SK-N-SH (cell line): ENCODE results near the gene ZNF732. TPM values are rescaled to one million over a fixed set of nuclear protein-coding genes. Genes with fewer than 3 reads are reported as not detected.

Experiments used
- CTCF ChIA-PET: fragments of 300-600, 350-600 bp; formaldehyde crosslinking; extraction: SDS; loops from one replicate; lab custom pipeline; 2021; lab: Yijun Ruan, JAX
- POLR2A ChIA-PET: fragments of 350-600 bp; sonication (Branson Sonifier 250); formaldehyde crosslinking; extraction: SDS; loops from one replicate; lab custom pipeline; 2020; ENCODE audit warnings: antibody characterized with exemption, inconsistent platforms; lab: Yijun Ruan, JAX
- DNase-seq: peaks from one replicate; pipeline ENCODE4 v3.0.0; 2012
- H2AFZ ChIP-seq: fragments of 200-600 bp; sonication (generic); 2 replicates; pipeline ENCODE4 v1.8.1; 2016; ENCODE audit warnings: antibody characterized with exemption, mild to moderate bottlenecking, low read depth
- H3F3A ChIP-seq: fragments of 200-600 bp; sonication (generic); replicated peaks from 2 replicates; pipeline ENCODE3; 2016; ENCODE audit warnings: antibody characterized with exemption, mild to moderate bottlenecking; ENCODE audit not compliant: insufficient read depth
- H3K27ac ChIP-seq, 2 experiments: fragments of 200-500 bp in 1 of 2; fragments of 200-600 bp in 1 of 2; sonication (Bioruptor generic) in 1 of 2; sonication (generic), shearing (Covaris generic) in 1 of 2; 2 replicates each; pipeline versions ENCODE4 v1.5.1 to v1.6.1; 2014 to 2016; ENCODE audit warnings: low read depth in 2 of 2, inconsistent platforms in 1 of 2, low read length in 1 of 2, mild to moderate bottlenecking in 1 of 2, mixed read lengths in 1 of 2
- H3K27me3 ChIP-seq: fragments of 200-600 bp; sonication (generic), shearing (Covaris generic); 2 replicates; pipeline ENCODE4 v1.6.1; 2016; ENCODE audit warnings: mixed run types; ENCODE audit not compliant: insufficient read depth
- H3K36me3 ChIP-seq, 2 experiments: fragments of 200-500 bp in 1 of 2; fragments of 200-600 bp in 1 of 2; sonication (Bioruptor generic) in 1 of 2; sonication (generic) in 1 of 2; replicated peaks in 1 of 2; 2 replicates each; pipeline versions ENCODE3 to v1.5.1; 2014 to 2016; ENCODE audit warnings: low read length in 1 of 2, mild to moderate bottlenecking in 1 of 2; ENCODE audit not compliant: insufficient read depth in 2 of 2, control insufficient read depth in 1 of 2
- H3K4me1 ChIP-seq, 2 experiments: fragments of 200-500 bp in 1 of 2; fragments of 200-600 bp in 1 of 2; sonication (Bioruptor generic) in 1 of 2; sonication (generic), shearing (Covaris generic) in 1 of 2; 2 replicates each; pipeline versions ENCODE4 v1.5.1 to v1.6.1; 2014 to 2016; ENCODE audit warnings: low read depth in 1 of 2, low read length in 1 of 2, mixed run types in 1 of 2; ENCODE audit not compliant: insufficient read depth in 2 of 2, control insufficient read depth in 1 of 2
- H3K4me2 ChIP-seq: fragments of 200-600 bp; sonication (generic), shearing (Covaris generic); 2 replicates; pipeline ENCODE4 v1.6.1; 2017; ENCODE audit warnings: mixed run types
- H3K4me3 ChIP-seq, 2 experiments: fragments of 200-500 bp in 1 of 2; fragments of 200-600 bp in 1 of 2; sonication (Bioruptor generic) in 1 of 2; sonication (generic), shearing (Covaris generic) in 1 of 2; 2 replicates each; pipeline versions ENCODE4 v1.5.1 to v1.8.1; 2014 to 2016; ENCODE audit warnings: low read depth in 2 of 2, inconsistent platforms in 1 of 2, low read length in 1 of 2, mild to moderate bottlenecking in 1 of 2, mixed read lengths in 1 of 2, moderate library complexity in 1 of 2
- H3K79me2 ChIP-seq: fragments of 200-600 bp; sonication (generic); 2 replicates; pipeline ENCODE4 v1.8.1; 2017; ENCODE audit warnings: mild to moderate bottlenecking; ENCODE audit not compliant: insufficient read depth
- H3K9ac ChIP-seq: fragments of 200-600 bp; sonication (generic); 2 replicates; pipeline ENCODE4 v1.6.1; 2017; ENCODE audit warnings: mixed run types
- H3K9me2 ChIP-seq: fragments of 200-600 bp; sonication (generic); 2 replicates; pipeline ENCODE4 v1.6.1; 2017; ENCODE audit warnings: mixed run types
- H3K9me3 ChIP-seq: fragments of 200-600 bp; sonication (generic); 2 replicates; pipeline ENCODE4 v1.6.1; 2017; ENCODE audit warnings: mixed run types, mild to moderate bottlenecking, moderate library complexity
- H4K20me1 ChIP-seq: fragments of 200-600 bp; sonication (generic); 2 replicates; pipeline ENCODE4 v1.6.1; 2017; ENCODE audit warnings: mild to moderate bottlenecking, mixed run types; ENCODE audit not compliant: insufficient read depth
- ELF1 ChIP-seq: IDR thresholded peaks from 2 replicates; pipeline ENCODE4 v1.4.0; 2012
- EP300 ChIP-seq, 2 experiments: IDR thresholded peaks; 2 replicates each; pipeline versions ENCODE4 v1.4.0 to v1.6.1; 2012; ENCODE audit warnings: borderline replicate concordance in 1 of 2, low read depth in 1 of 2, low read length in 1 of 2
- EZH2phosphoT487 ChIP-seq: fragments of 200-600 bp; sonication (generic); IDR thresholded peaks from 2 replicates; pipeline ENCODE4 v1.6.1; 2017; ENCODE audit warnings: low read depth, mixed run types, mild to moderate bottlenecking, antibody characterized with exemption, moderate library complexity, borderline replicate concordance
- FOSL2 ChIP-seq: IDR thresholded peaks from 2 replicates; pipeline ENCODE4 v1.4.0; 2012; ENCODE audit warnings: low read depth, mild to moderate bottlenecking, moderate library complexity, borderline replicate concordance
- FOXJ3 ChIP-seq: sonication (generic); formaldehyde crosslinking; IDR thresholded peaks from 2 replicates; pipeline ENCODE4 v1.5.1; 2020; ENCODE audit warnings: mild to moderate bottlenecking, missing genetic modification reagents
- FOXM1 ChIP-seq: IDR thresholded peaks from 2 replicates; pipeline ENCODE4 v1.4.0; 2012; ENCODE audit warnings: low read depth, mild to moderate bottlenecking
- GATA2 ChIP-seq: sonication (generic); formaldehyde crosslinking; IDR thresholded peaks from 2 replicates; pipeline ENCODE4 v1.5.0; 2020; ENCODE audit warnings: mild to moderate bottlenecking, missing genetic modification reagents
- NRF1 ChIP-seq: IDR thresholded peaks from 2 replicates; pipeline ENCODE4 v1.6.1; 2012; ENCODE audit warnings: low read depth, mild to moderate bottlenecking, low read length
- POLR2AphosphoS5 ChIP-seq: IDR thresholded peaks from 2 replicates; pipeline ENCODE4 v1.6.1; 2012; ENCODE audit warnings: low read depth, low read length
- RCOR1 ChIP-seq: fragments of 150-350 bp; IDR thresholded peaks from 2 replicates; pipeline ENCODE4 v1.6.1; 2017; ENCODE audit warnings: antibody characterized with exemption, low read length
- REST ChIP-seq: IDR thresholded peaks from 2 replicates; pipeline ENCODE4 v1.6.1; 2012; ENCODE audit warnings: mild to moderate bottlenecking, low read depth, low read length, moderate library complexity
- RXRA ChIP-seq: IDR thresholded peaks from 2 replicates; pipeline ENCODE4 v1.4.0; 2012; ENCODE audit warnings: low read depth, mild to moderate bottlenecking, borderline replicate concordance
- SMC3 ChIP-seq: IDR thresholded peaks from 2 replicates; pipeline ENCODE4 v1.6.1; 2012; ENCODE audit warnings: low read depth, low read length, improper control_type of control experiment
- TEAD4 ChIP-seq: IDR thresholded peaks from 2 replicates; pipeline ENCODE4 v1.4.0; 2012; ENCODE audit warnings: mild to moderate bottlenecking, borderline replicate concordance; ENCODE audit not compliant: insufficient read depth
- WGBS: methylation state at CpG from one replicate; pipeline ENCODE4 v1.1.6; 2017; ENCODE audit warnings: low lambda C conversion rate; 5-methylcytosine and 5-hydroxymethylcytosine counted together
- polyA plus RNA-seq, 3 experiments: library from polyadenylated mRNA; depleted of rRNA; stranded (reverse); fragments of >200 nt; gene quantifications; 2 replicates each; pipeline ENCODE4 v1.2.3, GENCODE V29; 2012
- TF ChIP-seq, protein P1 (sequence below): IDR thresholded peaks from 2 replicates; pipeline ENCODE4 v1.4.0; 2012; ENCODE audit warnings: low read depth, borderline replicate concordance
- TF ChIP-seq, protein P2 (sequence below): fragments of 150-350 bp; IDR thresholded peaks from 2 replicates; pipeline ENCODE4 v1.6.1; 2017; ENCODE audit warnings: antibody characterized with exemption, low read length, low read depth, borderline replicate concordance

ZNF732 gene
- polyA plus RNA-seq, 1 of the 3 experiments (the other 2 are of a cell fraction) = 0.05 TPM

DNA sequence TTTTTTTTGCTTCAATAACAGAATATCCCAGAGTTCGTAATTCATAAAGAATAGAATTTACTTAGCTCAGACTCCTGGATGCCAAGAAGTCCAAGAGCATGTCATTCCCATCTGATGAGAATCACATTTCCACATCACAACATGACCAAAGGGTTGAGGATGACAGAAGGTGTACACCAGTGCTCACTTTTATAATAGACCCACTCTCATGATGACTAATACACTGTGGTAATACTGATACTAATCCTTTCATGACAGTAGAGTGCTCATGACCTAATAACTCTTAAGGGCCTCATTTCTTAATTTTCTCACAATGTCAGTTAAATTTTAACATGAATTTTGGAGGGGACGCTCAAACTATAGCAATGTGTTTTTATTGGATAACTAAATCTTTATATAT is 69.2 kb downstream of the ZNF732 start:
- H3K79me2 ChIP-seq = no peaks in the 10 kb centered on the region; the same call in 1 of the 2 replicates
- no peak overlapping the region for H3K4me3 ChIP-seq
- no peaks in the 10 kb centered on the region for H3K9me2 ChIP-seq
- POLR2A ChIA-PET = no interaction called here
- H3K9me3 ChIP-seq = peaks cover 9% of the 10 kb centered on the region
- H3F3A ChIP-seq = no peaks in the 10 kb centered on the region
- no peak overlapping the region for H2AFZ ChIP-seq
- no peak for DNase-seq
- H3K4me1 ChIP-seq = no peaks in the 10 kb centered on the region
- no peak overlapping the region for H3K9ac ChIP-seq
- CTCF ChIA-PET = no interaction called here
- H3K4me2 ChIP-seq = no peak overlapping the region
- no peak overlapping the region for H3K27ac ChIP-seq
- no peaks in the 10 kb centered on the region for H3K27me3 ChIP-seq
- 80% methylated on average over 2 of the region's 2 CpGs for WGBS
- TF ChIP-seq RXRA = no peak
- TF ChIP-seq FOXJ3 = no peak
- no peak for TF ChIP-seq POLR2AphosphoS5
- TF ChIP-seq RCOR1 = no peak
- no peak for TF ChIP-seq SMC3
- TF ChIP-seq NRF1 = no peak
- TF ChIP-seq TEAD4 = no peak
- TF ChIP-seq FOXM1 = no peak
- no peak for TF ChIP-seq ELF1
- TF ChIP-seq EP300 (IDR thresholded peaks at IDR 0.05; ENCODE audit: borderline replicate concordance in 1 of 2, low read depth in 1 of 2, low read length in 1 of 2) = no peak
- TF ChIP-seq, protein P1, sequence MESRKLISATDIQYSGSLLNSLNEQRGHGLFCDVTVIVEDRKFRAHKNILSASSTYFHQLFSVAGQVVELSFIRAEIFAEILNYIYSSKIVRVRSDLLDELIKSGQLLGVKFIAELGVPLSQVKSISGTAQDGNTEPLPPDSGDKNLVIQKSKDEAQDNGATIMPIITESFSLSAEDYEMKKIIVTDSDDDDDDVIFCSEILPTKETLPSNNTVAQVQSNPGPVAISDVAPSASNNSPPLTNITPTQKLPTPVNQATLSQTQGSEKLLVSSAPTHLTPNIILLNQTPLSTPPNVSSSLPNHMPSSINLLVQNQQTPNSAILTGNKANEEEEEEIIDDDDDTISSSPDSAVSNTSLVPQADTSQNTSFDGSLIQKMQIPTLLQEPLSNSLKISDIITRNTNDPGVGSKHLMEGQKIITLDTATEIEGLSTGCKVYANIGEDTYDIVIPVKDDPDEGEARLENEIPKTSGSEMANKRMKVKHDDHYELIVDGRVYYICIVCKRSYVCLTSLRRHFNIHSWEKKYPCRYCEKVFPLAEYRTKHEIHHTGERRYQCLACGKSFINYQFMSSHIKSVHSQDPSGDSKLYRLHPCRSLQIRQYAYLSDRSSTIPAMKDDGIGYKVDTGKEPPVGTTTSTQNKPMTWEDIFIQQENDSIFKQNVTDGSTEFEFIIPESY = no peak
- no peak for TF ChIP-seq REST
- TF ChIP-seq, protein P2, sequence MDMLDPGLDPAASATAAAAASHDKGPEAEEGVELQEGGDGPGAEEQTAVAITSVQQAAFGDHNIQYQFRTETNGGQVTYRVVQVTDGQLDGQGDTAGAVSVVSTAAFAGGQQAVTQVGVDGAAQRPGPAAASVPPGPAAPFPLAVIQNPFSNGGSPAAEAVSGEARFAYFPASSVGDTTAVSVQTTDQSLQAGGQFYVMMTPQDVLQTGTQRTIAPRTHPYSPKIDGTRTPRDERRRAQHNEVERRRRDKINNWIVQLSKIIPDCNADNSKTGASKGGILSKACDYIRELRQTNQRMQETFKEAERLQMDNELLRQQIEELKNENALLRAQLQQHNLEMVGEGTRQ = no peak
- no peak for TF ChIP-seq EZH2phosphoT487
- no peak for TF ChIP-seq FOSL2
- no peak for TF ChIP-seq GATA2 (CRISPR knock-in tag)
- H4K20me1 ChIP-seq = no peaks in the 10 kb centered on the region
- H3K36me3 ChIP-seq = no peaks in the 10 kb centered on the region
